Measurements from ENCODE around the gene CACNA1C.

DNA sequence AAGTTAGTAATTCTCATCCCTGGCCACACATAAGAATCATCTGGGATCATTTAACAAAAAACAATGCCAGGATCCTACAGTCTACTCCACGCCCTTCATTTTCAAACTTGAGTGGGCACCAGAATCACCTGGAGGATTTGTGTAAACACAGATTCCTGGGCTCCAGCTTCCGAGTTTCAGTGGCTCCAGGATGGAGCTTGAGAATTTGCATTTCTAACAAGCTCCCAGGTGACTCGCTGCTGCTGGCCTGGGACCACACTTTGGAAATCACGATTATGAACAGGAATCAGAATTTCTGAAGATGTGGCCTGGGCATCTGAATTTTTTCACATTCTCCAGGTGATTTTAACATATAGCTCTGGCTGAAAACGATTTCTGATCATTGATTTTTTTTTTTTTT, 234.8 kb downstream of the CACNA1C start:
- TF ChIP-seq, protein P1, sequence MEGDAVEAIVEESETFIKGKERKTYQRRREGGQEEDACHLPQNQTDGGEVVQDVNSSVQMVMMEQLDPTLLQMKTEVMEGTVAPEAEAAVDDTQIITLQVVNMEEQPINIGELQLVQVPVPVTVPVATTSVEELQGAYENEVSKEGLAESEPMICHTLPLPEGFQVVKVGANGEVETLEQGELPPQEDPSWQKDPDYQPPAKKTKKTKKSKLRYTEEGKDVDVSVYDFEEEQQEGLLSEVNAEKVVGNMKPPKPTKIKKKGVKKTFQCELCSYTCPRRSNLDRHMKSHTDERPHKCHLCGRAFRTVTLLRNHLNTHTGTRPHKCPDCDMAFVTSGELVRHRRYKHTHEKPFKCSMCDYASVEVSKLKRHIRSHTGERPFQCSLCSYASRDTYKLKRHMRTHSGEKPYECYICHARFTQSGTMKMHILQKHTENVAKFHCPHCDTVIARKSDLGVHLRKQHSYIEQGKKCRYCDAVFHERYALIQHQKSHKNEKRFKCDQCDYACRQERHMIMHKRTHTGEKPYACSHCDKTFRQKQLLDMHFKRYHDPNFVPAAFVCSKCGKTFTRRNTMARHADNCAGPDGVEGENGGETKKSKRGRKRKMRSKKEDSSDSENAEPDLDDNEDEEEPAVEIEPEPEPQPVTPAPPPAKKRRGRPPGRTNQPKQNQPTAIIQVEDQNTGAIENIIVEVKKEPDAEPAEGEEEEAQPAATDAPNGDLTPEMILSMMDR (conservative IDR thresholded peaks at IDR 0.05; ENCODE audit: low read length): no peak
- no peak for TF ChIP-seq EZH2phosphoT487 (IDR thresholded peaks at IDR 0.05; ENCODE audit: borderline replicate concordance, low read depth, low read length)
